ENCODE results near the gene PI4KB. TPM values are rescaled to one million over a fixed set of nuclear protein-coding genes. Genes with fewer than 3 reads are reported as not detected.
"Not testable (repeated sequence)": the region's sequence is repeated elsewhere in the genome, so short reads cannot be mapped to it uniquely, and the experiment has no call there.

PI4KB gene
- total RNA-seq, 2 donors from 2014 or later = 39.6 to 40.2 TPM

DNA sequence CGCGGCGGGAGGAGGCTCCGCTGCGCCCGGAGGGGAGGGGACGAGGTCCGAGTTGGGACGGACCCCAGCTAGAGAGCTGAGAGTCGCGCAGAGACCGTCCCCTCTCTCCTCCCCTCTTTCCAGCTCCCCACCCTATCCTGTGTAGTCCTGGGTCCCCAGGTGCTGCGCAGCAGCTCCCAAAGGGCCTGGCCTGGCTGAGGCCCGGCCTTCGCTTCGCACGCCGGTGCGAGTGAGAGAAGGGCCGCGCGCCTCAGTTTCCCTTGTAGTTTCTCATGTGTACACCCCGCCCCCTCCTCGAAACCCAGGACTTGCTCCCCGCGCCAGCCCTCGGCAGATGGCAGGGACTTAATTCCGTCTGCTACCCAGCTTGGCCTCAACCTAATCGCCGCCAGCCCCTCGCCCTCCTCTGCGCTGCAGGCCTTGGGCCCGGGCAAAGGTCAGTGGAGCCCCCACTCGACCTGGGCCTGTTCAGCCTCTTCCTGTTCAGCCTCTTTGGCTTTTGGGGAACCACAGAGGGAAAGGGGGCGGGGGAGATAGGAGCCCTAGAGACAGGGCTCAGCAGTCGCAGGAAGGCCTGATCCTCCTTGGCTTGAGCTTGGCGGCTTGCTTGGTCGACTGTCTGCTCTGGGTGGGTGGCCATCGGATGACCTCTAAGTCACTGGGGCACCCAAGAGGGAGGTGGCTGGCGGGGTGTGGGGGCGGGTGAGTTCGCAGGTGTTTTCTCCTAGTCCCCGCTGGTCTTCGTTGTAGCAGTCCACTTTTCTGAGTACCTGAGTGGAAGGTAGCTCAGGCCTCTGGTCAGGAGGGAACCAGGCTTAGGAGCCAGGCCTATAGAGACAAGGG is 44.1 kb downstream of the PI4KB start:
- 2 to 11% methylated on average over 5 to 44 of the region's 44 CpGs for WGBS, 2 donors
- intact Hi-C loops (cut with DNase I) = no loop called here
- Histone ChIP-seq H3K27me3 (no peaks in the 10 kb centered on the region), H3K9me3 (no peaks in the 10 kb centered on the region), H3K27ac (peak overlapping the region; percentile 94 to 99 (median 98)), H3K4me3 (peak overlapping the region; percentile 91), H3K36me3 (replicated peaks in 1 of 2; ENCODE audit: insufficient read depth in 1 of 2, low read depth in 2 of 2) (peaks cover 8 to 16% of the 10 kb centered on the region in 2 donors), H3K4me1 (peaks cover 27% of the 10 kb centered on the region)
- DNase-seq = peak in 3 of 4 donors; percentile 34 to 58 (median 34)
- no peak for ATAC-seq
- TF ChIP-seq CTCF (IDR thresholded peaks at IDR 0.05) (no peak), POLR2A (IDR thresholded peaks at IDR 0.05) (no peak)

GRCh38 chr1:151281969-151282882 is 45.0 kb downstream of the PI4KB start, which contains the start of gene ZNF687:
Gene ZNF687 (plus strand): TSS chr1:151282299. CDS start chr1:151286292, 3,993 bp downstream.
- H3K27me3 ChIP-seq = no peaks in the 10 kb centered on the region

GRCh38 chr1:151281225-151281968 is 45.8 kb downstream of the PI4KB start:
- Histone ChIP-seq H3K27ac (peak overlapping the region; percentile 94 to 99 (median 98)), H3K4me3 (peak overlapping the region; percentile 24), H3K4me1 (peaks cover 27% of the 10 kb centered on the region), H3K27me3 (no peaks in the 10 kb centered on the region), H3K36me3 (replicated peaks in 1 of 2; ENCODE audit: insufficient read depth in 1 of 2, low read depth in 2 of 2) (peaks cover under 1 to 1% of the 10 kb centered on the region in 2 donors), H3K9me3 (no peaks in the 10 kb centered on the region)
- intact Hi-C loops (cut with DNase I) = no loop called here
- ATAC-seq (peak; percentile 77), DNase-seq (peak; percentile 95 to 99 (median 98))
- 0 to 1% methylated on average over 39 to 48 of the region's 48 CpGs for WGBS, 2 donors
- TF ChIP-seq CTCF (IDR thresholded peaks at IDR 0.05) = peak; percentile 21 to 78 (median 41)
- TF ChIP-seq POLR2A (IDR thresholded peaks at IDR 0.05) = peak; percentile 5 to 83 (median 80)

More at GRCh38 chr1:151281969-151282882, 45.0 kb downstream of the PI4KB start, which contains the start of gene ZNF687:
- H3K4me3 ChIP-seq = peak within 1 kb of the TSS; percentile 91
- H3K36me3 ChIP-seq (replicated peaks in 1 of 2; ENCODE audit: insufficient read depth in 1 of 2, low read depth in 2 of 2) = peaks cover 8 to 9% of the 10 kb centered on the region in 2 donors
- peak; percentile 87 for ATAC-seq
- H3K4me1 ChIP-seq = peaks cover 27% of the 10 kb centered on the region
- TF ChIP-seq CTCF (IDR thresholded peaks at IDR 0.05) (no peak), POLR2A (IDR thresholded peaks at IDR 0.05) (peak; percentile 69 to 93 (median 83))
- 0% methylated on average over 36 to 66 of the region's 74 CpGs for WGBS, 2 donors
- H3K9me3 ChIP-seq = no peaks in the 10 kb centered on the region
- peak within 1 kb of the TSS; percentile 94 to 99 (median 98) for H3K27ac ChIP-seq
- intact Hi-C loops (cut with DNase I) = no loop called here
- DNase-seq = peak; percentile 100

GRCh38 chr1:151277249-151277648 is 50.0 kb downstream of the PI4KB start:
- Histone ChIP-seq H3K27me3 (no peaks in the 10 kb centered on the region), H3K36me3 (replicated peaks in 1 of 2; ENCODE audit: insufficient read depth in 1 of 2, low read depth in 2 of 2) (no peaks in the 10 kb centered on the region), H3K4me1 (peaks cover 5% of the 10 kb centered on the region), H3K9me3 (no peaks in the 10 kb centered on the region), H3K4me3 (no peak overlapping the region), H3K27ac (no peak overlapping the region)
- intact Hi-C loops (cut with DNase I) = no loop called here
- WGBS, 2 donors = 55 to 57% methylated on average over 2 of the region's 2 CpGs
- DNase-seq (no peak), ATAC-seq (no peak)
- TF ChIP-seq CTCF (IDR thresholded peaks at IDR 0.05) (no peak), POLR2A (IDR thresholded peaks at IDR 0.05) (no peak)

- H3K36me3 ChIP-seq (replicated peaks in 1 of 2; ENCODE audit: insufficient read depth in 1 of 2, low read depth in 2 of 2); H3K9me3 ChIP-seq; H3K4me1 ChIP-seq; H3K27ac ChIP-seq; H3K27me3 ChIP-seq; ATAC-seq; intact Hi-C loops (cut with DNase I); H3K4me3 ChIP-seq; DNase-seq: not testable (repeated sequence)
- 83 to 86% methylated on average over 5 of the region's 5 CpGs for WGBS, 2 donors
These were observed 51.9 kb downstream of the PI4KB start for GRCh38 chr1:151275341-151275740.

All from body of pancreas (tissue), 4 donors.